ENCODE results near the gene PPM1L.

The PPM1L gene

GRCh38 chr3:161051856-161052255 is 295.8 kb downstream of the PPM1L start:
- DNase-seq: no peak

- no peak for DNase-seq
Observed at GRCh38 chr3:161054860-161055604, 299.0 kb downstream of the PPM1L start.

- no peak for DNase-seq
Observed at GRCh38 chr3:161064413-161064812, 308.4 kb downstream of the PPM1L start.

- no peak for DNase-seq
Observed at GRCh38 chr3:161066930-161067329, 310.9 kb downstream of the PPM1L start.

- DNase-seq: no peak
Observed at GRCh38 chr3:161067335-161067734, 311.3 kb downstream of the PPM1L start.

- DNase-seq: peak; percentile 22
Observed at GRCh38 chr3:161069511-161070251, 313.6 kb downstream of the PPM1L start.

GRCh38 chr3:161070252-161070930 is 314.4 kb downstream of the PPM1L start:
- DNase-seq: no peak

GRCh38 chr3:161070980-161071663 is 315.1 kb downstream of the PPM1L start:
- no peak for DNase-seq

- no peak for DNase-seq
Observed at GRCh38 chr3:161072211-161072621, 316.2 kb downstream of the PPM1L start.

- DNase-seq: no peak
Observed at GRCh38 chr3:161072751-161073150, 316.7 kb downstream of the PPM1L start.

- DNase-seq: no peak
Observed at GRCh38 chr3:161073181-161073580, 317.1 kb downstream of the PPM1L start.

GRCh38 chr3:161081633-161082032 is 325.6 kb downstream of the PPM1L start:
- DNase-seq: no peak

- DNase-seq: no peak
Observed at GRCh38 chr3:161082063-161082462, 326.0 kb downstream of the PPM1L start.

- no peak for DNase-seq
Observed at GRCh38 chr3:161083131-161083530, 327.1 kb downstream of the PPM1L start.

GRCh38 chr3:161084277-161084676 is 328.2 kb downstream of the PPM1L start:
- DNase-seq: no peak

- DNase-seq: no peak
Observed at GRCh38 chr3:161093895-161094294, 337.9 kb downstream of the PPM1L start.

- no peak for DNase-seq
Observed at GRCh38 chr3:161096771-161097367, 340.8 kb downstream of the PPM1L start.

- no peak for DNase-seq
Observed at GRCh38 chr3:161100994-161101393, 345.0 kb downstream of the PPM1L start.

- DNase-seq: no peak
Observed at GRCh38 chr3:161101609-161102008, 345.6 kb downstream of the PPM1L start.

- no peak for DNase-seq
Observed at GRCh38 chr3:161103776-161104385, 347.9 kb downstream of the PPM1L start.

- DNase-seq: peak; percentile 49
Observed at GRCh38 chr3:161104561-161105551, 348.8 kb downstream of the PPM1L start, which contains the start of gene B3GALNT1. TSS of gene B3GALNT1 (minus strand) at chr3:161105349. CDS start at chr3:161086754, 18,595 bp downstream.

Measured in GOT3 (cell line).